Breast epithelium (tissue), 4 donors: ENCODE results near the gene TMEFF2. TPM values are rescaled to one million over a fixed set of nuclear protein-coding genes. Genes with fewer than 3 reads are reported as not detected.
"Not testable (repeated sequence)": the region's sequence is repeated elsewhere in the genome, so short reads cannot be mapped to it uniquely, and the experiment has no call there.

Experiments used
- DNase-seq, 2 donors: peaks; one replicate each; pipeline ENCODE4 v3.0.0-alpha.2; 2019; ENCODE audit warnings: low spot score in 2 of 2
- H3K27ac ChIP-seq, 2 donors: fragments of 200-600 bp; sonication (generic) in 1 of 2; one replicate each; pipeline ENCODE4 v1.5.1; 2016 to 2019; ENCODE audit warnings: mild to moderate bottlenecking in 1 of 2
- H3K27me3 ChIP-seq, 2 donors: fragments of 200-600 bp; sonication (generic) in 1 of 2; one replicate each; pipeline versions ENCODE4 v1.5.1 to v1.6.0; 2017 to 2019; ENCODE audit warnings: control low read depth in 1 of 2, mild to moderate bottlenecking in 1 of 2
- H3K36me3 ChIP-seq: fragments of 200-600 bp; one replicate; pipeline ENCODE4 v1.5.1; 2019
- H3K4me1 ChIP-seq, 2 donors: fragments of 200-600 bp; sonication (generic); one replicate each; pipeline ENCODE4 v1.5.1; 2016 to 2019; ENCODE audit warnings: control low read depth in 1 of 2
- H3K4me3 ChIP-seq, 3 donors: fragments of 200-600 bp; sonication (generic); 1 replicate in 2 of 3; 2 replicates in 1 of 3; pipeline ENCODE4 v1.5.1; 2016 to 2019; ENCODE audit warnings: mild to moderate bottlenecking in 3 of 3, moderate library complexity in 2 of 3
- H3K9me3 ChIP-seq, 2 donors: fragments of 200-600 bp; sonication (generic) in 1 of 2; one replicate each; pipeline ENCODE4 v1.5.1; 2016 to 2019; ENCODE audit warnings: control low read depth in 1 of 2
- POLR2A ChIP-seq: fragments of 450-650 bp; IDR thresholded peaks from one replicate; pipeline ENCODE4 v1.6.1; 2016; ENCODE audit warnings: antibody characterized with exemption, mild to moderate bottlenecking, moderate library complexity
- POLR2AphosphoS5 ChIP-seq, 3 donors: sonication (generic); formaldehyde crosslinking; IDR thresholded peaks; one replicate each; pipeline ENCODE4 v1.6.1; 2017; ENCODE audit warnings: antibody characterized with exemption in 3 of 3
- intact Hi-C: fragments of 100-400 bp; cut with DNase I; formaldehyde crosslinking; loops from one replicate; pipeline ENCODE4 v1.15.1; 2023; ENCODE audit warnings: low total_unique reads
- total RNA-seq, 3 donors: library from RNA; depleted of rRNA; stranded (reverse); fragments of >200 nt; gene quantifications; one replicate each; pipeline ENCODE4 v1.1.0, GENCODE V29; 2016
- TF ChIP-seq, protein P1 (sequence below), 3 donors: fragments of 450-650 bp; IDR thresholded peaks; one replicate each; pipeline ENCODE4 v1.5.1; 2016 to 2017; ENCODE audit warnings: antibody characterized with exemption in 3 of 3, mild to moderate bottlenecking in 3 of 3, moderate library complexity in 3 of 3

The TMEFF2 gene
- total RNA-seq, 3 donors from 2014 or later: 0.32 TPM; not detected in 2

DNA sequence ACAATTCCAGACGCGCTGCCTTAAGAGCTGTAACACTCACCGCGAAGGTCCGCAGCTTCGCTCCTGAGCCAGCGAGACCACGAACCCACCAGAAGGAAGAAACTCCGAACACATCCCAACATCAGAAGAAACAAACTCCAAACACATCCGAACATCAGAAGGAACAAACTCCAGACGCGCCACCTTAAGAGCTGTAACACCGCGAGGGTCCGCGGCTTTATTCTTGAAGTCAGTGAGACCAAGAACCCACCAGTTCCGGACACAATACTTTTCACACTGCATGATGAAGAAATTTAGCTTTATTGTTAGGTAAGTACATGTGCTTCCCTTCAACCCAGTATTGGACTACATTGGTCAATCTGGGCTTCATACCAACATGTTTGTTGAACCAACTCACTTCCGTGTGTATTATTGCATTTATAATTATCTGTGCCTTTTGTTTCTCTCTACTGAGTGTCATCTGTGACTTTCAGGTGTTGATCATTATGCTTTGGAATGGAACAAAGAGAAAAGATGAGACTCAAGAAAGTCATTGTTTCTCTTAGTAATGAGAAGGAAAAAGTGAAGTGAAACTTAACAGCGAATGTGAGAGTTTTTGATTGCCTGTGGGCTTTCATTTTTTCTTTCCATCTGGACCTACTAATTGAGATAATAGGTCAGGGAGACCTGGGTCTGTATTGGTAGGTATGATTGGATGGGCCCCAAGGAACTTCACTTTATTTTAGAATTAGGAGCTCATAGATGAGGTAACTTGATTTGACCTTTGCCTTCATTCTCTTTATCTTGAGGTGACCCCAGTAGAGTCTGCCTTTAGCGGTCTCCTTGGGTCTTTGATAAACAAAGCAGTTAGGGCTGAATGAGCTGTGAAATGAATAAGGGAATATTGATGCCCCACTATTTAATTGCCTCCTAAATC is 271.7 kb downstream of the TMEFF2 start:
- TF ChIP-seq, protein P1, sequence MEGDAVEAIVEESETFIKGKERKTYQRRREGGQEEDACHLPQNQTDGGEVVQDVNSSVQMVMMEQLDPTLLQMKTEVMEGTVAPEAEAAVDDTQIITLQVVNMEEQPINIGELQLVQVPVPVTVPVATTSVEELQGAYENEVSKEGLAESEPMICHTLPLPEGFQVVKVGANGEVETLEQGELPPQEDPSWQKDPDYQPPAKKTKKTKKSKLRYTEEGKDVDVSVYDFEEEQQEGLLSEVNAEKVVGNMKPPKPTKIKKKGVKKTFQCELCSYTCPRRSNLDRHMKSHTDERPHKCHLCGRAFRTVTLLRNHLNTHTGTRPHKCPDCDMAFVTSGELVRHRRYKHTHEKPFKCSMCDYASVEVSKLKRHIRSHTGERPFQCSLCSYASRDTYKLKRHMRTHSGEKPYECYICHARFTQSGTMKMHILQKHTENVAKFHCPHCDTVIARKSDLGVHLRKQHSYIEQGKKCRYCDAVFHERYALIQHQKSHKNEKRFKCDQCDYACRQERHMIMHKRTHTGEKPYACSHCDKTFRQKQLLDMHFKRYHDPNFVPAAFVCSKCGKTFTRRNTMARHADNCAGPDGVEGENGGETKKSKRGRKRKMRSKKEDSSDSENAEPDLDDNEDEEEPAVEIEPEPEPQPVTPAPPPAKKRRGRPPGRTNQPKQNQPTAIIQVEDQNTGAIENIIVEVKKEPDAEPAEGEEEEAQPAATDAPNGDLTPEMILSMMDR (IDR thresholded peaks at IDR 0.05): no peak
- no peak for TF ChIP-seq POLR2AphosphoS5 (IDR thresholded peaks at IDR 0.05)
- TF ChIP-seq POLR2A: no peak

DNA sequence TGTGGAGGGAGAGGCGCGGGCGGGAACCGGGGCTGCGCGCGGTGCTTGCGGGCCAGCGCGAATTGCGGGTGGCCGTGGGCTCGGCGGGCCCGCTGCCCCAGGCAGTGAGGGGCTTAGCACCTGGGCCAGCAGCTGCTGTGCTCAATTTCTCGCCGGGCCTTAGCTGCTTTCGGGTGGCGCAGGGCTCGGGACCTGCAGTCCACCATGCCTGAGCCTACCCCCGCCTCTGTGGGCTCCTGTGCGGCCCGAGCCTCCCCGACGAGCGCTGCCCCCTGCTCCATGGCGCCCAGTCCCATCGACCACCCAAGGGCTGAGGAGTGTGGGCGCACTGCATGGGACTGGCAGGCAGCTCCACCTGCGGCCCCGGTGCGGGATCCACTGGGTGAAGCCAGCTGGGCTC is 273.1 kb downstream of the TMEFF2 start:
- H3K27me3 ChIP-seq, DNase-seq, H3K4me1 ChIP-seq, H3K4me3 ChIP-seq, H3K36me3 ChIP-seq, H3K27ac ChIP-seq, intact Hi-C loops, H3K9me3 ChIP-seq: not testable (repeated sequence)

More for the DNA sequence above, 271.7 kb downstream of the TMEFF2 start:
- intact Hi-C loops: no loop called here
- H3K36me3 ChIP-seq: no peaks in the 10 kb centered on the region
- no peaks in the 10 kb centered on the region for H3K27me3 ChIP-seq
- no peaks in the 10 kb centered on the region for H3K9me3 ChIP-seq
- no peaks in the 10 kb centered on the region for H3K4me1 ChIP-seq
- no peak overlapping the region for H3K4me3 ChIP-seq
- DNase-seq: no peak
- no peak overlapping the region for H3K27ac ChIP-seq

DNA sequence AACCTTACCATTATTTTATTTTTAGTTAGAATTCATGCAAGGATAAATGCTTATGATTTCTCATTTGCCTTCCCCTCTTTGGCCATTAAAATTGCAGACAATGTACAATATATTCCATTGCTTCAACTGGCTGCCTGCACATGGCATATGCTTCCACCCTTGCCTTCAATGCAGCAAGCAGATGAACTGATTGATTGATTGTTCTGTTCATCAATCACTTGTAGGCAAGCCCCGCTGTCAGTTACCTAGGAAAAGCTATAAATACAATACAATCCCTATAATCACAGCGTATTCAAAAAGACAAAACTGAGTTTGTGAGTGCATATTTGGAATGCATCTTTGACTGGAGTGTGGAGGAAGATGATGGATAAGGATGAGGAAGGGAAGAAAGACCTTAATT is 274.2 kb downstream of the TMEFF2 start:
- DNase-seq: no peak
- intact Hi-C loops: no loop called here
- H3K27me3 ChIP-seq: no peaks in the 10 kb centered on the region
- no peak for TF ChIP-seq POLR2A
- TF ChIP-seq, protein P1 (IDR thresholded peaks at IDR 0.05): no peak
- TF ChIP-seq POLR2AphosphoS5 (IDR thresholded peaks at IDR 0.05): no peak
- no peak overlapping the region for H3K27ac ChIP-seq
- no peak overlapping the region for H3K4me3 ChIP-seq
- H3K9me3 ChIP-seq: no peaks in the 10 kb centered on the region
- no peaks in the 10 kb centered on the region for H3K4me1 ChIP-seq
- H3K36me3 ChIP-seq: no peaks in the 10 kb centered on the region

DNA sequence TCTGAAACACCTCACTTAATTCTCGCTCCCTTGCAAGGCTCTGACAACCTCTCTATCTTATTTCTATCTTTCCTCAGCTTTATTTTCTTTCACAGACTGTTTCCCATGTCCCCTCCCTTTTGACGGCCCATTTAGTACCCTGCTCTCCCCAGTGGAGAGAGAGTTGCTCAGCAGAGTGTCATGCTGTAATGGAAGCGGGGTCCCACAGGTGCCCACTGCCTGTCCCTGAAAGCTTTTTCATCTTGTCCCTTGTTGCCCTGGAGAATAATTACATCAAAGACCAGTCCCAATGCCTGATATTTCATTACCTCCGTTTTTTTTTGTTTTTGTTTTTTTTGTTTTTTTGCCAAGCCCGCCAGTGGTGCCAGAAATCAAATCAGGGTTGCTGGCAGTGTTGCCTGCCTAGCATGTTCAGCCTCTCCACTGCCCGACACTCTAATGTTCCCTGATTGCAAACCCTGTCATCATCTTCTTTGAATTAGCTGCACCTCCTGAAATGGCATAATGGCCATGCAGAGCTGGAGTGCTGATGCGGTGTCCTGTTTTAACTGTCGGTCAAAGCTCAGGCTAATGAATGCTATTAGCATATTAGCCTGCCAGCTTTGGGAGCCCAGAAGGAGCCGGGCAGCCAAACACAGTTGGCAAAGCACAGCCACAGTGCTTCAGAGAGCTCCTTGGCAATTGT is 276.6 kb downstream of the TMEFF2 start:
- intact Hi-C loops: no loop called here
- no peaks in the 10 kb centered on the region for H3K4me1 ChIP-seq
- DNase-seq: no peak
- H3K27ac ChIP-seq: no peak overlapping the region
- no peak overlapping the region for H3K4me3 ChIP-seq
- TF ChIP-seq POLR2AphosphoS5 (IDR thresholded peaks at IDR 0.05) (no peak), POLR2A (no peak)
- TF ChIP-seq, protein P1 (IDR thresholded peaks at IDR 0.05): no peak
- no peaks in the 10 kb centered on the region for H3K27me3 ChIP-seq
- H3K36me3 ChIP-seq: no peaks in the 10 kb centered on the region
- no peaks in the 10 kb centered on the region for H3K9me3 ChIP-seq

DNA sequence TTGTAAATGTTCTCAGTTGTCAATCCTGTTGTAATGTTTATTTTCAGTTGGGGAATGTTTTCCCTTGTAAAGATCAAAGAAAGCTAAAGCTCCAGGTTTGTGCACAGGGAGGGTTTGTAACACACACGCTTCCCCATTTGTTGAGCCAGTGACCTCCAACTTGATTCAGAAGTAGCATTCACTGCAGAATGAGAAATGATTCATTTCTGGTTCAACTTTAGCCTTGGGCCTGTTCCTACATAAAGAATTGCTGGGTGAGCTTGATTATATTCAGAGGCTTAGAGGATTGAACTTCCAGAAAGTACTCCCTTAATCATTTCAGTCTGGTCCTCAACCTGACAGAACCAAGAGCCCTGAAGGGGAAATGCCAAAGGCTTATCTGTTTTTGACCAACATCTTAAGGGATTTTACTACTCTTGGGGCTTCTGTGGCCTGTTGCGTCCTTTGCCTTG is 277.3 kb downstream of the TMEFF2 start:
- Histone ChIP-seq H3K9me3 (no peaks in the 10 kb centered on the region), H3K4me1 (no peaks in the 10 kb centered on the region), H3K27ac (no peak overlapping the region), H3K27me3 (no peaks in the 10 kb centered on the region), H3K36me3 (no peaks in the 10 kb centered on the region), H3K4me3 (no peak overlapping the region)
- no peak for DNase-seq
- intact Hi-C loops: no loop called here
- TF ChIP-seq POLR2A (no peak), POLR2AphosphoS5 (IDR thresholded peaks at IDR 0.05) (no peak)
- TF ChIP-seq, protein P1 (IDR thresholded peaks at IDR 0.05): no peak
